Suprapubic skin (tissue), 4 donors: Measurements from ENCODE around the gene NSD1. TPM values are rescaled to one million over a fixed set of nuclear protein-coding genes. Genes with fewer than 3 reads are reported as not detected.
A peak's percentile ranks its signal among the peaks of the same experiment; 100 is the strongest.

Experiments
- DNase-seq, 2 donors: peaks; one replicate each; pipeline ENCODE4 v3.0.0-alpha.2; 2019; ENCODE audit warnings: low spot score in 2 of 2
- H3K27ac ChIP-seq: fragments of 200-600 bp; sonication (generic); one replicate; pipeline ENCODE4 v1.5.1; 2019
- H3K27me3 ChIP-seq: fragments of 200-600 bp; sonication (generic); one replicate; pipeline ENCODE4 v1.5.1; 2019
- H3K36me3 ChIP-seq: fragments of 200-600 bp; sonication (generic); one replicate; pipeline ENCODE4 v1.5.1; 2019
- H3K4me1 ChIP-seq: fragments of 200-600 bp; sonication (generic); one replicate; pipeline ENCODE4 v1.5.1; 2019
- H3K4me3 ChIP-seq: fragments of 200-600 bp; sonication (generic); one replicate; pipeline ENCODE4 v1.5.1; 2019; ENCODE audit warnings: mild to moderate bottlenecking
- H3K9me3 ChIP-seq: fragments of 200-600 bp; sonication (generic); one replicate; pipeline ENCODE4 v1.5.1; 2019
- EP300 ChIP-seq: sonication (generic); formaldehyde crosslinking; IDR thresholded peaks from one replicate; pipeline ENCODE4 v1.6.1; 2017; ENCODE audit warnings: antibody characterized with exemption
- POLR2A ChIP-seq, 2 donors: fragments of 450-650 bp; IDR thresholded peaks; one replicate each; pipeline ENCODE4 v1.6.1; 2017; ENCODE audit warnings: antibody characterized with exemption in 2 of 2, mild to moderate bottlenecking in 2 of 2, moderate library complexity in 2 of 2
- POLR2AphosphoS5 ChIP-seq, 3 donors: sonication (generic); formaldehyde crosslinking; IDR thresholded peaks; one replicate each; pipeline ENCODE4 v1.6.1; 2017; ENCODE audit warnings: antibody characterized with exemption in 3 of 3
- WGBS: methylation state at CpG from one replicate; pipeline ENCODE4 v1.1.5; 2018; 5-methylcytosine and 5-hydroxymethylcytosine counted together
- total RNA-seq, 4 donors: library from RNA; depleted of rRNA; stranded (reverse); fragments of >200 nt; gene quantifications; one replicate each; pipeline ENCODE4 v1.1.0, GENCODE V29; 2016
- TF ChIP-seq, protein P1 (sequence below), 2 donors: fragments of 200-600 bp in 1 of 2; fragments of 450-650 bp in 1 of 2; sonication (generic) in 1 of 2; IDR thresholded peaks; one replicate each; pipeline ENCODE4 v1.5.1; 2016 to 2019; ENCODE audit warnings: antibody characterized with exemption in 2 of 2, mild to moderate bottlenecking in 1 of 2, moderate library complexity in 1 of 2

NSD1 gene
- total RNA-seq, 4 donors from 2014 or later, result 36.0 to 67.9 (median 51.3) TPM

GRCh38 chr5:177113566-177114424 lies 19.8 kb upstream of the NSD1 start:
- Histone ChIP-seq H3K36me3 (no peaks in the 10 kb centered on the region), H3K4me1 (peaks cover 13% of the 10 kb centered on the region), H3K4me3 (no peak overlapping the region), H3K27me3 (no peaks in the 10 kb centered on the region), H3K27ac (no peak overlapping the region), H3K9me3 (no peaks in the 10 kb centered on the region)
- WGBS, result 18% methylated on average over 5 of the region's 14 CpGs
- DNase-seq, result peak in 1 of 2 donors; percentile 83
- TF ChIP-seq, protein P1, sequence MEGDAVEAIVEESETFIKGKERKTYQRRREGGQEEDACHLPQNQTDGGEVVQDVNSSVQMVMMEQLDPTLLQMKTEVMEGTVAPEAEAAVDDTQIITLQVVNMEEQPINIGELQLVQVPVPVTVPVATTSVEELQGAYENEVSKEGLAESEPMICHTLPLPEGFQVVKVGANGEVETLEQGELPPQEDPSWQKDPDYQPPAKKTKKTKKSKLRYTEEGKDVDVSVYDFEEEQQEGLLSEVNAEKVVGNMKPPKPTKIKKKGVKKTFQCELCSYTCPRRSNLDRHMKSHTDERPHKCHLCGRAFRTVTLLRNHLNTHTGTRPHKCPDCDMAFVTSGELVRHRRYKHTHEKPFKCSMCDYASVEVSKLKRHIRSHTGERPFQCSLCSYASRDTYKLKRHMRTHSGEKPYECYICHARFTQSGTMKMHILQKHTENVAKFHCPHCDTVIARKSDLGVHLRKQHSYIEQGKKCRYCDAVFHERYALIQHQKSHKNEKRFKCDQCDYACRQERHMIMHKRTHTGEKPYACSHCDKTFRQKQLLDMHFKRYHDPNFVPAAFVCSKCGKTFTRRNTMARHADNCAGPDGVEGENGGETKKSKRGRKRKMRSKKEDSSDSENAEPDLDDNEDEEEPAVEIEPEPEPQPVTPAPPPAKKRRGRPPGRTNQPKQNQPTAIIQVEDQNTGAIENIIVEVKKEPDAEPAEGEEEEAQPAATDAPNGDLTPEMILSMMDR (IDR thresholded peaks at IDR 0.05), result peak; percentile 95 to 98
- no peak for TF ChIP-seq POLR2A (IDR thresholded peaks at IDR 0.05)
- no peak for TF ChIP-seq POLR2AphosphoS5 (IDR thresholded peaks at IDR 0.05)
- TF ChIP-seq EP300, result no peak

- peak; percentile 91 to 96 for DNase-seq
- Histone ChIP-seq H3K36me3 (no peaks in the 10 kb centered on the region), H3K9me3 (no peaks in the 10 kb centered on the region), H3K4me1 (peaks cover 11% of the 10 kb centered on the region), H3K27ac (peak overlapping the region; percentile 58), H3K4me3 (peak overlapping the region; percentile 27), H3K27me3 (no peaks in the 10 kb centered on the region)
- TF ChIP-seq EP300 (no peak), POLR2A (IDR thresholded peaks at IDR 0.05) (no peak), POLR2AphosphoS5 (IDR thresholded peaks at IDR 0.05) (peak in 1 of 3 donors; percentile 20)
- TF ChIP-seq, protein P1 (IDR thresholded peaks at IDR 0.05), result no peak
- 35% methylated on average over 26 of the region's 49 CpGs for WGBS
Measured at GRCh38 chr5:177116631-177117373, 16.8 kb upstream of the NSD1 start.

GRCh38 chr5:177117441-177118045 lies 16.0 kb upstream of the NSD1 start:
- Histone ChIP-seq H3K4me3 (no peak overlapping the region), H3K4me1 (peaks cover 11% of the 10 kb centered on the region), H3K36me3 (no peaks in the 10 kb centered on the region), H3K9me3 (no peaks in the 10 kb centered on the region), H3K27ac (no peak overlapping the region), H3K27me3 (no peaks in the 10 kb centered on the region)
- 95% methylated on average over 30 of the region's 30 CpGs for WGBS
- TF ChIP-seq POLR2A (IDR thresholded peaks at IDR 0.05), result no peak
- TF ChIP-seq, protein P1 (IDR thresholded peaks at IDR 0.05), result no peak
- peak in 1 of 2 donors; percentile 66 for DNase-seq

DNA sequence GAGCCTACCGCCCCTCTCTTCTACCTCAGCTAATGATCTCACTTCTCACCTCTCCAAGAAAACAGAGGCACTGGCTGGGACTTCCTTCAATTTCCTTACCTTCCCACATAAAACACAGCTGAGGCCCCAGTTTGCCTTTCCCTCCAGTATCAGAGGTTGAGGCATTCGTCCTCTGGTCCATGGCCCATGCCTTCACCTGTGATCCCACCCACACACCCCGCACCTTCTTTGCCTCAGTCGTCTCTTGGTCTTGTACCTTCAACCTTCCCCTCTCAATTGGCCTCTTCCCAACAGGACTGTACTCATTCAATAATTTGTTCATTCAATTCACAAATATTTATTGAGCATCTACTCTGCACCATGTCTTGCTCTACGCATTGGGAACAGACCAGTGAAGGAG lies 11.0 kb upstream of the NSD1 start:
- Histone ChIP-seq H3K27ac (no peak overlapping the region), H3K36me3 (no peaks in the 10 kb centered on the region), H3K4me3 (no peak overlapping the region), H3K4me1 (no peaks in the 10 kb centered on the region), H3K27me3 (no peaks in the 10 kb centered on the region), H3K9me3 (no peaks in the 10 kb centered on the region)
- 91% methylated on average over 5 of the region's 5 CpGs for WGBS
- DNase-seq, result no peak
- TF ChIP-seq POLR2AphosphoS5 (IDR thresholded peaks at IDR 0.05), result no peak
- TF ChIP-seq, protein P1 (IDR thresholded peaks at IDR 0.05), result no peak
- no peak for TF ChIP-seq POLR2A (IDR thresholded peaks at IDR 0.05)
- TF ChIP-seq EP300, result no peak
